ENCODE results near the gene TAF1B. TPM values are rescaled to one million over a fixed set of nuclear protein-coding genes. Genes with fewer than 3 reads are reported as not detected.

The TAF1B gene
- total RNA-seq, 2 donors from 2014 or later, result 12.9 to 19.5 TPM

DNA sequence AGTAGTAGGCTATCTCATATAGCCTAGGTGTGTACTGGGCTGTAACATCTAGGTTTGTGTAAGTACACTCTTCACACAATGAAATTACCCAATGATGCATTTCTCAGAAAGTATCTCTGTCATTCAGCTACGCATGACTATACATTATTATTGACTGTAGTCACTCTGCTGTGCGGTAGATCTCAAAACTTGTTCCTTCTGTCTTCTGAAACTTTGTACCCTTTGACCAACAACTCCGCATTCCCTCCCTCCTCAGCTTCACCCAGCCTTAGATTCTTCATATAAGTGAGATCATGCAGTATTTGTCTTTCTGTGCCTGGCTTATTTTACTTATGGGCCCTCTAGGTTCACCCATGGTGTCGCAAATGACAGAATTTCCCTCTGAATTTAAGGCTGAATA is 49.0 kb downstream of the TAF1B start:
- intact Hi-C loops (cut with DNase I), result no loop called here
- DNase-seq (no peak), ATAC-seq (no peak)
- Histone ChIP-seq H3K27ac (no peak overlapping the region), H3K4me1 (peaks cover 18% of the 10 kb centered on the region), H3K36me3 (replicated peaks in 1 of 2; ENCODE audit: insufficient read depth in 1 of 2, low read depth in 2 of 2) (no peaks in the 10 kb centered on the region), H3K9me3 (no peaks in the 10 kb centered on the region), H3K27me3 (no peaks in the 10 kb centered on the region), H3K4me3 (no peak overlapping the region)
- no peak for TF ChIP-seq POLR2A (IDR thresholded peaks at IDR 0.05)
- TF ChIP-seq, protein P1, sequence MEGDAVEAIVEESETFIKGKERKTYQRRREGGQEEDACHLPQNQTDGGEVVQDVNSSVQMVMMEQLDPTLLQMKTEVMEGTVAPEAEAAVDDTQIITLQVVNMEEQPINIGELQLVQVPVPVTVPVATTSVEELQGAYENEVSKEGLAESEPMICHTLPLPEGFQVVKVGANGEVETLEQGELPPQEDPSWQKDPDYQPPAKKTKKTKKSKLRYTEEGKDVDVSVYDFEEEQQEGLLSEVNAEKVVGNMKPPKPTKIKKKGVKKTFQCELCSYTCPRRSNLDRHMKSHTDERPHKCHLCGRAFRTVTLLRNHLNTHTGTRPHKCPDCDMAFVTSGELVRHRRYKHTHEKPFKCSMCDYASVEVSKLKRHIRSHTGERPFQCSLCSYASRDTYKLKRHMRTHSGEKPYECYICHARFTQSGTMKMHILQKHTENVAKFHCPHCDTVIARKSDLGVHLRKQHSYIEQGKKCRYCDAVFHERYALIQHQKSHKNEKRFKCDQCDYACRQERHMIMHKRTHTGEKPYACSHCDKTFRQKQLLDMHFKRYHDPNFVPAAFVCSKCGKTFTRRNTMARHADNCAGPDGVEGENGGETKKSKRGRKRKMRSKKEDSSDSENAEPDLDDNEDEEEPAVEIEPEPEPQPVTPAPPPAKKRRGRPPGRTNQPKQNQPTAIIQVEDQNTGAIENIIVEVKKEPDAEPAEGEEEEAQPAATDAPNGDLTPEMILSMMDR (IDR thresholded peaks at IDR 0.05), result no peak
- 96 to 98% methylated on average over 4 of the region's 4 CpGs for WGBS, 2 donors

DNA sequence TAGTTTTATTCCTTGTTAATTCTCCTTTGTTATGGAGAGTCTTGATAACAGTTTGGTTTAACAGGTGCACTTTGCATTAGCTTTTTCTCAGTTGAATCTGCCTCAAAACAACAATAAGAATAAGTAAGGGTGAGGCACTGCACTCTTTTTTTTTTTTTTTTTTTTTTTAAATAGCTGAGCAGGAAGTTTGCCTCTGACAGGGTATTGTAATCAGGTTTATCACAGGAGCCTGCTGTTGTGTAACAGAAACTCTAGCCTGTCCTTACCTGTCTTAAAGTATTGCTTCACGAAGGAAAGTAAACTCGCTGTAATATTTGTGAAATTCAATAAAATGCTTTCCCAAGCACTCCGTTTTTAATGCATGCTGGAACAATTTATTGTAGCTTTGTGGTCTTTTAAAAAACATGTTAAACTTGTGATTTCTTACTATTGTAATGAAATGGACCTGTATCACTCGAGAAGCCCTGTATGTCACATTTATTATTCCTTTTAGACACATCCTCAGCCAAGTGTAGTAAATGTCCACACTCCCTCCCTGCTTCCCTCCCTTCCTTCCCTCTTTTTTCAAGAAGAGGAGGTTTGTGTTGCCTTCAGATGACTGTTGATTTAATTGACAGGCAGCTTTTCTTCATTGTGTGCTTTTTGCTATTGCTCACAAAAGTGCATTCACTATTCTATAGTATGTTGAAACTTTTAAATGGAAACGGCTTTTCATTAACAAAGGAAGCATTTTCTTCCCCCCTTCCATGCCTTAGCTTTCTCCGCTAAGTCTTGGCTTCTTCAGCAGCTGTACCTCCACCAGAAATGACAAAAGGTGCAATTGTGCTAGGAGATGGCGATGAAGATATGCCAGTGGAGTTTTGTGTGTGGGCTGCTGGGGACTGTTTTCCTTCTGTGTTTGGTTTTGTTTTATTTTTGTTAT is 52.7 kb downstream of the TAF1B start:
- H3K27ac ChIP-seq, result peak overlapping the region; percentile 20 to 59 (median 36)
- intact Hi-C loops (cut with DNase I), result no loop called here
- WGBS, 2 donors, result 31 to 38% methylated on average over 7 of the region's 7 CpGs
- H3K27me3 ChIP-seq, result no peaks in the 10 kb centered on the region
- ATAC-seq, result peak; percentile 85
- no peak overlapping the region for H3K4me3 ChIP-seq
- no peaks in the 10 kb centered on the region for H3K36me3 ChIP-seq (replicated peaks in 1 of 2; ENCODE audit: insufficient read depth in 1 of 2, low read depth in 2 of 2)
- peak in 1 of 4 donors; percentile 52 for DNase-seq
- H3K4me1 ChIP-seq, result peaks cover 11% of the 10 kb centered on the region
- no peaks in the 10 kb centered on the region for H3K9me3 ChIP-seq
- no peak for TF ChIP-seq POLR2A (IDR thresholded peaks at IDR 0.05)
- TF ChIP-seq, protein P1 (IDR thresholded peaks at IDR 0.05), result no peak

DNA sequence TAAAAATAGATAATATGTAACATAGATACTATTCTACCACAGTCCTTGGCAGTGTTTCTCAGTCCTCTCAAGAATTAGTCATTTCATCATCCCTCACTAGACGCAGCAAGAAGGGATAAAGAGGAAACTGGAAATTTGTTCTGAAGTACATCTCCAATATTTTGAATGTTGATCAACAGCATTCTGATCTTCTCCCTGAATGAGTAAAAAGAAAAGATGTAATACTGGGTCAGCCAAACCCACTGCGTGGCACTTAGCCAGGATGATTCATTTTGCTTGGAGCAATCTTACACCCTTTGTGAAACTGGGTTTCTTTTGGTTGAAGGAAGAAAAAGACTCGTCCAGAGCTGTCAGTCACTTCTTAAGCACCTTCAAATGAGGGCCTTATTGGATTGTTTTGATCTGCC is 54.1 kb downstream of the TAF1B start:
- 62 to 65% methylated on average over 3 of the region's 3 CpGs for WGBS, 2 donors
- Histone ChIP-seq H3K27me3 (no peaks in the 10 kb centered on the region), H3K4me3 (no peak overlapping the region), H3K9me3 (no peaks in the 10 kb centered on the region), H3K36me3 (replicated peaks in 1 of 2; ENCODE audit: insufficient read depth in 1 of 2, low read depth in 2 of 2) (no peaks in the 10 kb centered on the region), H3K4me1 (peaks cover 11% of the 10 kb centered on the region), H3K27ac (no peak overlapping the region)
- DNase-seq (peak; percentile 35 to 65 (median 54)), ATAC-seq (no peak)
- intact Hi-C loops (cut with DNase I), result no loop called here
- no peak for TF ChIP-seq POLR2A (IDR thresholded peaks at IDR 0.05)

DNA sequence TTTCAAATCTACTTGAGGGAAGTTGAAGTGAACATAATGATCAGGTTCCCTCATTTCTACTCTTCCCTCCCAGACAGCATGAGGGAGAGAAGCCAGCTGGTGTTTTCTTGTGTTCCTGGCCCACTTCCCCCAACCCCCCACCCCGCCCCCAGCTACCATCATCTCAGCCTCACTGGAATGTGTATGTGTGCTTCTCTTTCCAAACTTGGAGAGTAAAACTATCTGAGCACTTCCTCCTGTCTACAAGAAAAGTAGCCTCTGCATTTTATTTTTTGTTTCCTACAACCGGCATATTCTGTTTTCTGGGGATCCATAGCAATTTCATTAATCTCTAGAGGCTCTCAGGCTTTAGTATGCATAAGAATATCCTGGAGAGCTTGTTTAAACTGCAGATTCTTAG is 54.6 kb downstream of the TAF1B start:
- H3K4me3 ChIP-seq, result no peak overlapping the region
- no peak for TF ChIP-seq POLR2A (IDR thresholded peaks at IDR 0.05)
- TF ChIP-seq, protein P1 (IDR thresholded peaks at IDR 0.05), result no peak
- intact Hi-C loops (cut with DNase I), result no loop called here
- H3K27me3 ChIP-seq, result no peaks in the 10 kb centered on the region
- H3K36me3 ChIP-seq (replicated peaks in 1 of 2; ENCODE audit: insufficient read depth in 1 of 2, low read depth in 2 of 2), result no peaks in the 10 kb centered on the region
- no peak overlapping the region for H3K27ac ChIP-seq
- DNase-seq, result no peak
- peaks cover 11% of the 10 kb centered on the region for H3K4me1 ChIP-seq
- 83 to 86% methylated on average over 2 of the region's 2 CpGs for WGBS, 2 donors
- no peak for ATAC-seq
- H3K9me3 ChIP-seq, result no peaks in the 10 kb centered on the region

DNA sequence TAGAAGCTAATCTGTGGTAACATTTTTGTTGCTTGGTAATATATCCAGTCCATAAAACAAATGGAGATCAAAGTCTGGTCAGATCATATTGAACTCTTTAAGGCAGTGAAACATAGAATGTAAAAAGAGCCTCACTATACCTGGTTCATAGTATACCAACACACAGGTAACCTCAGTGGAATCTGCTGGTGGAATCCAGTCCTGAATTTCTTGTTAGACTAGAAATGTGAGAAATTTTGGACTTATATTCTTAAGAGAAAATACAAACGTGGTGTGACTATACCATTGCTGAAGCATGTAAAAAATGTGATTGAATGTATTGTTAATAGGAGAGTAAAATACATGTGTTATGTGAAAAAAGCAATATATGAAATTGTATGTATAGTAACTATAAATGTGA is 62.1 kb downstream of the TAF1B start:
- no peaks in the 10 kb centered on the region for H3K4me1 ChIP-seq
- DNase-seq, result no peak
- H3K27me3 ChIP-seq, result no peaks in the 10 kb centered on the region
- H3K9me3 ChIP-seq, result no peaks in the 10 kb centered on the region
- intact Hi-C loops (cut with DNase I), result no loop called here
- no peak overlapping the region for H3K4me3 ChIP-seq
- ATAC-seq, result no peak
- TF ChIP-seq POLR2A (IDR thresholded peaks at IDR 0.05), result no peak
- TF ChIP-seq, protein P1 (IDR thresholded peaks at IDR 0.05), result no peak
- 35 to 37% methylated on average over 1 of the region's 1 CpG for WGBS, 2 donors
- H3K27ac ChIP-seq, result no peak overlapping the region
- no peaks in the 10 kb centered on the region for H3K36me3 ChIP-seq (replicated peaks in 1 of 2; ENCODE audit: insufficient read depth in 1 of 2, low read depth in 2 of 2)

All from body of pancreas (tissue), 4 donors.